IPS DF 4.7 (cell line): ENCODE data around the gene AGAP2.
"Not testable (repeated sequence)": the region's sequence is repeated elsewhere in the genome, so short reads cannot be mapped to it uniquely, and the experiment has no call there.

Experiments
- DNase-seq: peaks from one replicate; pipeline ENCODE4 v3.0.0-alpha.2; 2013; ENCODE audit warnings: low spot score; ENCODE audit errors: extremely low read depth

Gene AGAP2

DNA sequence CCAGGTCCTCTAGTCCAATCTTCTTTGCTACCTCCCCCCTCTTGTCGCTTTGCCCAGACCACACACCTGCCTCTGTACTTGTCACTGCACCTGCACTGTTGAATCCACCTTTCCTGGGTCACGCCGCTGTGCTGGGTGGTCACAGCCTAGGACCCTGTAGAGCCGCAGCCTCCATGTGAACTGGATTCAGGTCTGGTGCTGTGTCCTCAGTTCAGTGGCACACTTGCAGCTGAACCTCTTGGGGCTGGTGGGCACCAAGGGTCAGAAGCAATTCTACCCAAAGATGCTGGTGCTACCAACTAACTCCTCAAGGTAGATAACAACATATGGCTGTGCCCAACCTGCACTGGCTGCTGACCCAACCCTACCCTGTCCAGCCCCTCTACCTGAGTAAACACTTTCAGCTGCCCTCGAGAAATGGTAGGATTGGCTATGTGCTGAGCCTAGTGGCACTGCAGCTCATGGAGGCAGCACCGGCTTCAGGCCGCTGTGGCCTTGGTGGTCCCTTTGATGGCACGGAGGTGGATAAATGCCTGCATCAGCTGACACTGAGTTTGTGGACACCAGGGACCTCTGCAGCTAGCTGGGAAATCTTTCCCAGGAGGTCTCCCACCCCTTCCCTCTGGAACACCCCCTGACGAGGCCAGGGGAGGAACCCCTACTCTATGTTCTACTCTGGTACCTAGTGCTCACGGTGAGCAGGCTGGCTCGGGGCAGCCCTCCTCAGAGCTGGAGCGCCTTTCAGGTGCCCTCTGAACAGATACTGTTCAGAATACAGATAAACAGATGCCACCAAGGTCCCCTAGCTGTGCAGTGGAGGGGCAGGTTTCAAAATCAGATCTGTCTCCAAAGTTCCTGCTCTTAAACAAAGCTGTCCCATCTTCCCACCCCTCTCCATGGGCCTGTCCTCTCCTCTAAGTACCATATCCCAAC lies 14.3 kb downstream of the AGAP2 start:
- no peak for DNase-seq

DNA sequence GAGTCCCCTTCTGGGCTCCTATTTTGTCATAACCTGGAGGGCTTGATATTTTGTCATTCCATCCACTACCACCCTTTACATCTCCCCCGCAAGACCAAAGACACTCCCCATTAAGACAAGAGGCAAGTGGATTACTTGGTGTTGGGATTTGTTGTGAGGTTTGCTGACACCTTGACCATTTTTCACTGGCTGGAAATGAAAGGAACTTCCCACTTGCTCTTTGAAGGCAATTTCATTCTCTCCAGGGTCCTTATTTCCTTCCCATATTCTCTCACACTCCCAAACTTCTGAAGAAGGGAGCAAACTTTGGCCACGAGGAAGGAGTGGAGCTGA lies 14.9 kb downstream of the AGAP2 start:
- no peak for DNase-seq

DNA sequence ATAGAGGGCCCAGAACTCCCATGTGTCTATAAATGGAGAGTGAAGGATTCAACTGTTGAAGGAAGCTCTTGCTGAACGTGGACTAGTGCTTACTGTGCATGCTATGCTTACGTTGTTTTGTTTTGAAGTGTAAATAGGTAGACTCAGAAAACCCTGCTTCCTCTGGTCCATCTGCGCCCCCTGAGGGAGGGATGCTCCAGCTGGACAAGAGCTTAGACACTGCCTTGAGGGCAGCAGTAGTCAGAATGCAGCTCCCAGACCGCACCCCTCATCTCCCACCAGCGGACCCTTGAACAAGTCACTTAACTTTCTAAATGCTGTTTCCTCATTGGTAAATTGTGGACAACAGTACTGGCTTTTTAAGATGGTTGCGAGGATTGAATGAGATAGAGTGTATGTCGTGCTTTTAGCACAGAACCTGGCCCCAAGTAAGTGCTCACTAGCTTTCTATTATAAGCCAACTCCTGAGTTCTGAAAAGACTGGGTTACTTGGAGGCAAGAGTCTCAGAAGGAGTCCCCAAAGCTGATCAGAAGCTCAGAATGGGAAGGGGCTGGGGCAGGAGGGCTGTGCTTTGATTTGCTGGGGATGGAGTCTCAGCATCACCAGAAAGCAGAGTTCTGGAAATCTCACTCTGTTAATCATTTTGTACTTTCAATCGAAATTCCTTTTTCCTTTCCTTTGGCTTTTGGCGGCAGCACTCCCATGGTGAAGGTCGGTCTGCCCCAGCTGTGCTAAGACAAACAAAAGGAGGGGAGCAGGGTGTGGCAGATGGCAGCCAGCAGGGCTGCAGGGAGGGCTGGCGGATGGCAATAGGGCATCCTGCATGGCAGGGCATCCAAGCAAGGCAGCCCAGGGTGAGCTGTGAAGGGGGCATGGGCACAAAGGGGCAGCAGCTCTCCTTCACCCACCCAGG lies 15.6 kb downstream of the AGAP2 start:
- DNase-seq, result no peak

DNA sequence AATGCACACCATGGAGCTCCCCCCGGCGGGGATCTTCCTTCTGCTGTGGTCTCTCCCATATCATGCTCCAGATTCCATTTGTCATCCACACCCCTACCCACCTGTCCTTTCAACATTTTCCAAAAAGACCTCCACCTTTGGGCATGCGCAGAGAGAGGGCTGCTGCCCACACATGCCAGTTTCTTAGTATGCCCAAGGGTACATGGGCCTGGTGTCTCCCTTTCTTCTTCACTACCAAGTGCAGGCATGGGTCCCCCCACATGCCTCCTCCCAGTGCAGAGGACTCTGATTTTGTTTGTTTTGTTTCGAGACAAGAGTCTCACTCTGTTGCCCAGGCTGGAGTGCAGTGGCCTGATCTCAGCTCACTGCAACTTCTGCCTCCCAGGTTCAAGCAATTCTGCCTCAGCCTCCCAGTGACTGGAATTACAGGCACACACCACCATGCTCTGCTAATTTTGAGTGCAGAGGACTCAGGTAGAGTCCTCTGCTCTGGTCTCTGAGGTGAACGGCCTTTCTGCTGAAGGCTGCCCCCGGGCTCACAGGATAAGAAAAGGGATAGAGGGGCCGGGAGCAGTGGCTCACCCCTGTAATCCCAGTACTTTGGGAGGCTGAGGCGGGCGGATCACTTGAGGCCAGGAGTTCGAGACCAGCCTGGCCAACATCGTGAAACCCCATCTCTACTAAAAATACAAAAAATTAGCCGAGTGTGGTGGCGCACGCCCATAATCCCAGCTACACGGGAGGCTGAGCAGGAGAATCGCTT lies 16.5 kb downstream of the AGAP2 start:
- not testable (repeated sequence) for DNase-seq

DNA sequence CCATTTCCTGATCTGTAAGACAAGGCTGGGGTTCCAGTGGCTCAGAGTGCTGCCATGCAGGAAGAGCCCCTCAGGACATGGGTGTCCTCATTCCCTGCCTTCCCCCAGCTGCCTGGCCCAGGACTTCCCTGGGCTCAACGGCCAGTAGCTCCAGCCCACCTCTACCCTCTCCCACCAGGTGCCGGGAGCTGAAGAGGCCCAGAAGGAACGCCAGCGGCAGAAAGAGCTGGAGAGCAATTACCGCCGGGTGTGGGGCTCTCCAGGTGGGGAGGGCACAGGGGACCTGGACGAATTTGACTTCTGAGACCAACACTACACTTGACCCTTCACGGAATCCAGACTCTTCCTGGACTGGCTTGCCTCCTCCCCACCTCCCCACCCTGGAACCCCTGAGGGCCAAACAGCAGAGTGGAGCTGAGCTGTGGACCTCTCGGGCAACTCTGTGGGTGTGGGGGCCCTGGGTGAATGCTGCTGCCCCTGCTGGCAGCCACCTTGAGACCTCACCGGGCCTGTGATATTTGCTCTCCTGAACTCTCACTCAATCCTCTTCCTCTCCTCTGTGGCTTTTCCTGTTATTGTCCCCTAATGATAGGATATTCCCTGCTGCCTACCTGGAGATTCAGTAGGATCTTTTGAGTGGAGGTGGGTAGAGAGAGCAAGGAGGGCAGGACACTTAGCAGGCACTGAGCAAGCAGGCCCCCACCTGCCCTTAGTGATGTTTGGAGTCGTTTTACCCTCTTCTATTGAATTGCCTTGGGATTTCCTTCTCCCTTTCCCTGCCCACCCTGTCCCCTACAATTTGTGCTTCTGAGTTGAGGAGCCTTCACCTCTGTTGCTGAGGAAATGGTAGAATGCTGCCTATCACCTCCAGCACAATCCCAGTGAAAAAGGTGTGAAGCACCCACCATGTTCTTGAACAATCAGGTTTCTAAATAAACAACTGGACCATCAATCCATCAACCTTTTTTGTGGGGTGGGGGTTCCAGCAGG lies 17.6 kb downstream of the AGAP2 start:
- DNase-seq, result no peak

DNA sequence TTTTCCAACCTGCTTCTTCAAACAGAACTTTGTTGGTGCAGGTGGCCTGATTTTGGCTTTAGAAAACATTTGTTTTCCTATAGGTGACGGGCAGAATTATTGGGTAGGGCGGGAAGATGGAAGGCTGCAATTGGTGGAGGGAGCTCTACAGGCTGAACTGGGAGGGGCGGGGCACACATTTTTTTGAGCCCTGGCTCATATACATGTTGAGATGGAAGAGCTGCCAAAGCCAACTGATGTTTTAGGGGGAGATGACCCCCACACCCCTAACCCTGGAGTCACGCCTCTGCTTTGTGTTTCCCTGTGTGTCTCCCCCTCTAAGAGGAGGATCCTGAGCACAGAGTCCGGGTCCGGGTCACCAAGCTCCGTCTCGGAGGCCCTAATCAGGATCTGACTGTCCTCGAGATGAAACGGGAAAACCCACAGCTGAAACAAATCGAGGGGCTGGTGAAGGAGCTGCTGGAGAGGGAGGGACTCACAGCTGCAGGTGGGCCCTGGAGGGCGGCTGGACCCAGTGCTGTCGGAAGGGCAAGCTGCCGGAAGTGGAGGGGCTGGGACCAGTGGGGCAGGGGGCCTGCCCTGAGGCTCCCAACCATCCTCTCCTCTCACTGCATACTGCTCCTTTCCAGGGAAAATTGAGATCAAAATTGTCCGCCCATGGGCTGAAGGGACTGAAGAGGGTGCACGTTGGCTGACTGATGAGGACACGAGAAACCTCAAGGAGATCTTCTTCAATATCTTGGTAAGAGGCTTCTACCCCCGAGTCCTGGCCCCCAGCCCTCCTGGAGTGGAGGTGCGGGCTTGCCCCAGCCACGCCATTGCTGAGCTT lies 18.6 kb downstream of the AGAP2 start:
- no peak for DNase-seq

DNA sequence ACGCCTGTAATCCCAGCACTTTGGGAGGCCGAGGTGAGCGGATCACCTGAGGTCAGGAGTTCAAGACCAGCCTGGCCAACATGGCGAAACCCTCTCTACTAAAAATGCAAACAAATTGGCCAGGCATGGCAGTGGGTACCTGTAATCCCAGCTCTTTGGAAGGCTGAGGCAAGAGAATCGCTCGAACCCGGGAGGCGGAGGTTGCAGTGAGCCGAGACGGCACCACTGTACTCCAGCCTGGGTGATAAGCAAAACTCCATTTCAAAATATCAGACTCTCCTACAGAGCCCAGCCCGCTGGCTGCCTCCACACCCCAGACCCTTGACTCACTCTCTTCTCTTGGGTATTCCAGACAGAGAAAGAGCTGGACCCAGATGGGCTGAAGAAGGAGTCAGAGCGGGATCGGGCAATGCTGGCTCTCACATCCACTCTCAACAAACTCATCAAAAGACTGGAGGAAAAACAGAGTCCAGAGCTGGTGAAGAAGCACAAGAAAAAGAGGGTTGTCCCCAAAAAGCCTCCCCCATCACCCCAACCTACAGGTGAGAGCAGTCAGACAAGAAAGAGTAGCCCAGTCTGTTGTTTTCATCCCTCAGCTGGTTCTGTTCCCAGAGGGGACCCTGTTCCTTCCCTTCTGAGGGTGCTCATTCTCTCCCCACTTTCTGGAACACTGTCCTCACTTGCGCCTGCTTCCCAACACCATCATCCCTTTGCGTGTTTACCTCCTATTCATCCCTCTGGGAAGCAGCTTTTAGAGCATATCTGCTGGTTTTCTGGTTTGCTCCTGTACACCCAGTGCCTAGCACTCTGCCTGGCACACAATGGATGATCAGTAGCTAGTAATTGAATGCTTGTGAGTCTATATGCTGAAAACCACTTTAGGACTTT lies 19.7 kb downstream of the AGAP2 start:
- DNase-seq, result no peak

DNA sequence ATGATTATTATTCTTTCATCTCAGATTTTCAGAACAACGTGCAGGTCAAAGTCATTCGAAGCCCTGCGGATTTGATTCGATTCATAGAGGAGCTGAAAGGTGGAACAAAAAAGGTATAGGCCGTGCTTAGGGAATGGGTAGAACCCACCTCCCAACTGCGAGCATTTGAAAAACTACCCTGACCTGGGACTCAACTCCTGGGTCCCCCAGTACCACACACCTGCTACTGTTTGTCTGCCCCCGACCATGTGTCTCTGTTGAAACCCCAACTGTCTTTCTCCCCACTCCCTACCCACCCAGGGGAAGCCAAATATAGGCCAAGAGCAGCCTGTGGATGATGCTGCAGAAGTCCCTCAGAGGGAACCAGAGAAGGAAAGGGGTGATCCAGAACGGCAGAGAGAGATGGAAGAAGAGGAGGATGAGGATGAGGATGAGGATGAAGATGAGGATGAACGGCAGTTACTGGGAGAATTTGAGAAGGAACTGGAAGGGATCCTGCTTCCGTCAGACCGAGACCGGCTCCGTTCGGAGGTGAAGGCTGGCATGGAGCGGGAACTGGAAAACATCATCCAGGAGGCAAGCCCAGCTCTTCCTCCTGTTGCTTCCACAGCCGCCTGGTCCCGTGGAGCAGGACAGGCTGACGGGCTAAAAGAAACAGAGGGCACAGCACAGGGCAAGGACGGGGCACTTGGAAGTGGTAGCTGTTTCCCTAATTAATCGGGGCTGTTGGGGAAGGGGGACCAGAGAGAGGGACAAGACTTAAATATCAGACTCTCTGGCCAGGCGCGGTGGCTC lies 20.5 kb downstream of the AGAP2 start:
- no peak for DNase-seq

DNA sequence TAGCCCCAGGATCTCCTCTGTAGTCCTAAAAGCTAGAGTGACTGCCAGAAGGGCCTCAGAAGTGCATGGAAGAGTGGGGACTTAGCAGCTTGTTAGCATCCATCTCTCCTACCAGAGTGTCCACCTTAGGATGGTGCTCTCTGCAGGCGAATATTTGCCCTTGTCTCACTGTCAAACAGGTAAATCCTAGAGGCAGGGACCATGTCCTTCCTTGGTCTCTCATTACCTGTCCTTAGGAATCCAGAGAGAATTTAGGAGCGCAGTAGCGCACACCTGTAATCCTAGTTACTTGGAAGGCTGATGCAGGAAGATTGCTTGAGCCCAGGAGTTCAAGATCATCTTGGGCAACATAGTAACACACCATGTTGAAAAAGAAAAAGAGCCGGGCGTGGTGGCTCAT lies 21.4 kb downstream of the AGAP2 start:
- no peak for DNase-seq

DNA sequence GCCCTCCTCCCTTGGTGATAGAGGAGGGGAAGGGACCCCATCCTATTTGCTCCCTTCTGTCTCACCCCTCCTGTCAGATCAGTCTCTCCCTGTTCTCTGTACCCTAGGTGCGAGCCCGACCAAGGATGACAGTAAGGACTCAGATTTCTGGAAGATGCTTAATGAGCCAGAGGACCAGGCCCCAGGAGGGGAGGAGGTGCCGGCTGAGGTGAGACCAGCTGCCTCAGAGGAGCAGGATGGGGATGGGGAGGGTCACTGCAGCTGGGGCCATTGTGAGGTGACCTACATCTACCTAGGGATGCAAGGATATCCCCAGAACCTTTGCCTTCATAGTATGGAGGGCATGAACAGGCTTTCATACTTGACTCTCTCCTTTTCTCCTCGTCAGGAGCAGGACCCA lies 22.2 kb downstream of the AGAP2 start:
- no peak for DNase-seq

DNA sequence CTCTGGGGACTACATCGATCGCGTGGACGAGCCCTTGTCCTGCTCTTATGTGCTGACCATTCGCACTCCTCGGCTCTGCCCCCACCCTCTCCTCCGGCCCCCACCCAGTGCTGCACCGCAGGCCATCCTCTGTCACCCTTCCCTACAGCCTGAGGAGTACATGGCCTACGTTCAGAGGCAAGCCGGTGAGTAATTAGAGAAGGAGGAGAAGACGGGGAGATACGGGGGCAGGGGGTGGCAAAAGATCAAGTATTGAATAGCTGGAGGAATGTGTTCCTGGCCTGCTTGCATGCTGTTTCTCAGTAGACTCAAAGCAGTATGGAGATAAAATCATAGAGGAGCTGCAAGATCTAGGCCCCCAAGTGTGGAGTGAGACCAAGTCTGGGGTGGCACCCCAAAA lies 22.8 kb downstream of the AGAP2 start:
- no peak for DNase-seq

DNA sequence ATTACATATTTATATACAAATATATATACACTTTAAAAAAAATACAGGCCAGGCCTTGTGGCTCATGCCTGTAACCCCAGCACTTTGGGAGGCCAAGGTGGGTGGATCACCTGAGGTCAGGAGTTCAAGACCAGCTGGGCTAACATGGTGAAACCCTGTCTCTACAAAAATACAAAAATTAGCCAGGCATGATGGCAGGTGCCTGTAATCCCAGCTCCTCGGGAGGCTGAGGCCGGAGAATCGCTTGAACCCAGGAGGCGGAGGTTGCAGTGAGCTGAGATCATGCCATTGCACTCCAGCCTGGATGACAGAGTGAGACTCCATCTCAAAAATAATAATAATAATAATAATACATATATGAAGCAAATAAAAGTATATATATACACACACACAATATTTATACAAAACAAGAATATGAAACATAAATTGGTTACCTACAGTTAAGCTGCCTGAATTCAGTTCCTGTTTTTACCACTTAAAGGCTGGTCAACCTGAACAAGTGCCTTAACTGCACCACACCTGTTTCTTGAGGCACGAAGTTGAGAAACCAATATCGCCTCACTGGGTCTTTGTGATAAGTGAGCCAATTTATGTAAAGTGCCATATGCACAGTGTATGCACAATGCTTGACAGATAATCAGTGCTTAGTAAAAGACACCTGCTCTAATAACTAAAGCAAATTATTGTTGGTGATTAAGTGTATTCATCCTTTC lies 23.4 kb downstream of the AGAP2 start:
- DNase-seq, result not testable (repeated sequence)

DNA sequence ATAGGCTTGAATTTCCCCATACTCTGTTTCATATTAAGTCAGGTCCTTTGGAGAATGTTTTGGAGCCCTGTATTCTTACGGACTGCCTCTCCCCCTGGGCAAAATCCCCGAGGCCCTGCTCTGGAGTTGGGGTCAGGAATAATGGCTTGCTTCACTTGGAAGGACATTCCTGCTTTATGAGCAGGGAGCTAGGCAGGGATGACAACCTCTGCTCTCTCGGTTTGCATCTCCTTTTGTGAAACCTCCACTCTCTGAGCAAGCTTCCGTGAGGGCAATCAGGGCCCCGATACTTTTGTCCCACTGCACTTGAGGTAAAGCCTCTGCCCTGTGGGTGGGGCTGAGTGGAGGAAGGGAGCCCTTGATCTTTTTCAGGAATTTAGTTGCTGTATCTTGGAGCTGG lies 25.3 kb downstream of the AGAP2 start:
- no peak for DNase-seq

DNA sequence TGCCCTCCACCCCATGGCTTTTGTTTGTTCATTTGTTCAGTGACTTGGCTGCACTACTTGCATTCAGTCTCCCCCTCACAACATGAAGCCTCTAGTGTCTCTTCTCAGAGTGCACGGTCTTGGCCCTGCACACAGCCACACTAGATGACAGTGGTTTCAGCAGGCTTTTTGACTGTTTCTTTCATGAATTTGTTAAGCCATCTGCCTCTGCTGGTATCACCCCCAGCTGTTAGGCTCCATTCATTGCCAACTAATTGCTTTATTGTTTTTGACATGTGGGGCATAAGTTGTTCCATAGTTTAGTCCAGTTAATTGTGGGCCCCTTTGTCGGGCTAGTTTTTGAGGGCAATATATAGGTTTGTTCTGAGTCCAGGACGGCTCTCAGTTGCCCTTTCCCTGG lies 25.8 kb downstream of the AGAP2 start:
- DNase-seq, result no peak

DNA sequence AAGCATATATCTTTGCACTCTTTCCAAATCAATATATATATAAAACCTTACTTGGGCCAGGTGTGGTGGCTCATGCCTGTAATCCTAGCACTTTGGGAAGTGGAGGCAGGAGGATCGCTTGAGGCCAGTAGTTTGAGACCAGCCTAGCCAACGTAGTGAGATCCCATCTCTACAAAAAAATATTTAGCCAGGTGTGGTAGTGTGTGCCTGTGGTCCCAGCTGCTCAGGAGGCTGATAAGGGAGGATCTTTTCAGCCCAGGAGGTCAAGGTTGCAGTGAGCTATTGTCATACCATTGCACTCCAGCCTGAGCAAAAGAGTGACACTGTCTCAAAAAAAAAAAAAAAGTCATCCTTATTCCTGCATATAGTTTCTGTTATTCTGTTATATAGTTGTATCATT lies 30.2 kb downstream of the AGAP2 start:
- DNase-seq, result no peak

DNA sequence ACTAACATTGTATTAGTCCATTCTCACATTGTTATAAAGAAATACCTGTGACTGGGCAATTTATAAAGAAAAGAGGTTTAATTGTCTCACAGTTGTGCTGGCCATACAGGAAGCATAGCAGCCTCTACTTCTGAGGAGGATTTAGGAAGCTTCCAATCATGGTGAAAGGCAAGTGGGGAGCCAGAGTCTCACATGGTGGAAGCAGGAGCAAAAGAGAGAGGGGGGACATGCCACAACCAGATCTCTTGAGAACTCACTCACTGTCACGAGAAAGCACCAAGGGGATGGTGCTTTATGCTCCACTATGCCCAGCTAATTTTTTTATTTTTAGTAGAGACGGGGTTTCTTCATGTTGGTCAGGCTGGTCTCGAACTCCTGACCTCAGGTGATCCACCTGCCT lies 31.3 kb downstream of the AGAP2 start:
- DNase-seq, result no peak

DNA sequence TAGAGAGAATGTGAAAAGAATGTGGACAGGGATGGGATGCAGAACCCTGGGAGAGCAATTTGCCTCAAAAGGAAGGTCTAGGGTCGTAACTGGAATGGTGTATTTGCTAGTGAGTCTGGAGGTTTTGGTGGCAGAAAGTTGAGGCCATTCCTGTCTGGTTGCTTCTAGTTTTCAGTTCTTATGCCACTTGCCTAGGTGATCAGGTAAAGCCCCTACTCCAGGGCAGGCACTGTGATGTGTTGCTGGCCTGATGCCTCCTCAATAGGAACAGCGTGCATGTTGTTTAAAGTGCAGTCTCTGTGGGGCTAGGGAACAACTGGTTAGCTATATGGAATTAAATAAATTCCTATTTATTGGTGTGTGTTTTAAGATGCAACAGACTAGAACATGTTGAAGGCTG lies 38.2 kb downstream of the AGAP2 start:
- DNase-seq, result no peak
